Mesendoderm (in vitro differentiated cells): ENCODE data around the gene ACAA2.
A peak's percentile ranks its signal among the peaks of the same experiment; 100 is the strongest.

Source experiments
- DNase-seq: peaks from one replicate; pipeline ENCODE4 v3.0.0; 2013
- H2AK5ac ChIP-seq: 2 replicates; pipeline ENCODE4 v1.6.1; 2013; ENCODE audit warnings: low read length, inconsistent platforms
- H2BK120ac ChIP-seq: 2 replicates; pipeline ENCODE4 v1.6.1; 2013; ENCODE audit warnings: low read depth, mild to moderate bottlenecking, low read length, moderate library complexity, mixed read lengths
- H2BK15ac ChIP-seq: replicated peaks from 2 replicates; pipeline ENCODE4 v1.6.1; 2013; ENCODE audit warnings: low read depth, mild to moderate bottlenecking, moderate library complexity
- H2BK5ac ChIP-seq: 2 replicates; pipeline ENCODE4 v1.6.1; 2013; ENCODE audit warnings: low read length, inconsistent platforms
- H3K18ac ChIP-seq: 2 replicates; pipeline ENCODE4 v1.6.1; 2013; ENCODE audit warnings: mild to moderate bottlenecking, low read length, mixed read lengths
- H3K23ac ChIP-seq: one replicate; pipeline ENCODE4 v1.6.1; 2013; ENCODE audit warnings: low read length
- H3K27ac ChIP-seq: 2 replicates; pipeline ENCODE4 v1.5.1; 2013; ENCODE audit warnings: low read depth, mild to moderate bottlenecking, inconsistent platforms, low read length, moderate library complexity
- H3K27me3 ChIP-seq: 2 replicates; pipeline ENCODE4 v1.6.1; 2013; ENCODE audit warnings: low read length, control low read depth, mild to moderate bottlenecking, inconsistent platforms; ENCODE audit not compliant: insufficient read depth, poor library complexity
- H3K36me3 ChIP-seq: 2 replicates; pipeline ENCODE4 v1.6.1; 2013; ENCODE audit warnings: low read length, inconsistent platforms; ENCODE audit not compliant: control insufficient read depth, insufficient read depth
- H3K4ac ChIP-seq: one replicate; pipeline ENCODE4 v1.6.1; 2013; ENCODE audit warnings: low read depth, mild to moderate bottlenecking, low read length, moderate library complexity
- H3K4me1 ChIP-seq: 2 replicates; pipeline ENCODE4 v1.6.1; 2013; ENCODE audit warnings: low read depth, low read length, inconsistent platforms; ENCODE audit not compliant: control insufficient read depth
- H3K4me2 ChIP-seq: 2 replicates; pipeline ENCODE4 v1.6.1; 2013; ENCODE audit warnings: low read length
- H3K4me3 ChIP-seq: 2 replicates; pipeline ENCODE4 v1.5.1; 2013; ENCODE audit warnings: mild to moderate bottlenecking, low read length
- H3K56ac ChIP-seq: one replicate; pipeline ENCODE4 v1.6.1; 2013; ENCODE audit warnings: low read length
- H3K79me1 ChIP-seq: 2 replicates; pipeline ENCODE4 v1.6.1; 2013; ENCODE audit warnings: low read length, inconsistent platforms
- H3K79me2 ChIP-seq: 2 replicates; pipeline ENCODE4 v1.6.1; 2013; ENCODE audit warnings: mild to moderate bottlenecking, low read length; ENCODE audit not compliant: control insufficient read depth, insufficient read depth
- H3K9ac ChIP-seq: 2 replicates; pipeline ENCODE4 v1.6.1; 2013; ENCODE audit warnings: low read length, inconsistent platforms
- H4K5ac ChIP-seq: one replicate; pipeline ENCODE4 v1.6.1; 2013; ENCODE audit warnings: low read length
- H4K8ac ChIP-seq: one replicate; pipeline ENCODE4 v1.6.1; 2013; ENCODE audit warnings: low read depth, mild to moderate bottlenecking, control low read depth, low read length, moderate library complexity
- WGBS: extraction: QIAGEN DNeasy Blood & Tissue Kit; methylation state at CpG from one replicate; pipeline ENCODE4 v1.1.7; 2013; ENCODE audit warnings: low lambda C conversion rate, missing lambda C conversion rate; ENCODE audit not compliant: insufficient coverage; ENCODE audit errors: extremely low coverage; 5-methylcytosine and 5-hydroxymethylcytosine counted together

Gene ACAA2

DNA sequence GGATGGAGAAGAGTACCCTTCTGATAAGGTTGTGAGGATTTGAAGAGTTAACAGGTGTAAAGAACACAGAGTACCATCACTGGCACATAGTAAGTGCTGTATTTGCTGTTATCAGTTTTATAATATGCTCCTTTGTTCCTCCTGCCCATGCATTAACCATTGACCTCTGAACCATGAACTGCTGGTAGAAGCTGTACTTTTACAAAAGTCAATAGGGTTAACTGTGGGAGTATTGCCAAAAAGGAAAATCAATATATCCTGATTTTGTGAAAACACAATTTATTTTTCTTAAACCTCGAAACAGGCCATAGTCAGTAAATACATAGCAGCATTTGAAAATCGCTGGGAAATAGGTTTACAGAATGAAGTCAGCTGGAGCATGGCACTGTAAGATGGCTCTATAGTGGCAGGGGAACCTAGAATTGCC is 18.9 kb upstream of the ACAA2 start:
- H4K8ac ChIP-seq, result no peak overlapping the region
- H3K27ac ChIP-seq, result no peak overlapping the region
- no peak overlapping the region for H3K18ac ChIP-seq
- H4K5ac ChIP-seq, result no peak overlapping the region
- no CpG with 5 or more reads among the region's 2 CpGs for WGBS
- H2BK120ac ChIP-seq, result no peak overlapping the region
- H2BK15ac ChIP-seq, result no peak overlapping the region
- no peak overlapping the region for H3K4me2 ChIP-seq
- no peak overlapping the region for H2BK5ac ChIP-seq
- no peak overlapping the region for H2AK5ac ChIP-seq
- no peaks in the 10 kb centered on the region for H3K4me1 ChIP-seq
- H3K4ac ChIP-seq, result no peak overlapping the region
- H3K79me2 ChIP-seq, result no peaks in the 10 kb centered on the region
- H3K23ac ChIP-seq, result no peak overlapping the region
- no peaks in the 10 kb centered on the region for H3K27me3 ChIP-seq
- no peaks in the 10 kb centered on the region for H3K79me1 ChIP-seq
- H3K56ac ChIP-seq, result no peak overlapping the region
- no peak for DNase-seq
- no peak overlapping the region for H3K9ac ChIP-seq
- H3K4me3 ChIP-seq, result no peak overlapping the region
- no peaks in the 10 kb centered on the region for H3K36me3 ChIP-seq

DNA sequence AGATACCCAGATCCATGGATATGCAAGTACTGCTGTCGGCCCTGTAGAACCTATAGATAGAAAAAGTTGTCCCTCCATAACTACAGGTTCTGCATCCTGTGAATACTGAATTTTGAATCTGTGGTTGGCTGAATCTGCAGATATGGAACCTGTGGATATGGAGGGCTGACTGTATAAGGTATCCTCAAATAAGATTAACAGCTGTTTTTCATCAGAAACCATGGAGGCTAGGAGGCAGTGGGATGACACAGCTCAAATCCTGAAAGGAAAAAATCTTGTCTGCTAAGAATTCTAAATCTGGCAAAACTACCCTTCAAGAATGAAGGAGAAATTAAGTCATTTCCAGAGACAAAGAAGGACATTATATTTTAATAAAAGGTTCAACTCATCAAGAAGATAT is 14.7 kb upstream of the ACAA2 start:
- Histone ChIP-seq H3K56ac (no peak overlapping the region), H2AK5ac (no peak overlapping the region), H3K4me3 (no peak overlapping the region), H2BK5ac (no peak overlapping the region), H3K4me1 (no peaks in the 10 kb centered on the region), H3K79me2 (no peaks in the 10 kb centered on the region), H3K23ac (no peak overlapping the region), H4K5ac (no peak overlapping the region), H3K79me1 (no peaks in the 10 kb centered on the region), H3K27ac (no peak overlapping the region), H2BK120ac (no peak overlapping the region), H3K4ac (no peak overlapping the region), H4K8ac (no peak overlapping the region), H3K4me2 (no peak overlapping the region), H3K18ac (no peak overlapping the region), H3K9ac (no peak overlapping the region), H3K27me3 (no peaks in the 10 kb centered on the region), H2BK15ac (no peak overlapping the region), H3K36me3 (peaks cover 1% of the 10 kb centered on the region)
- DNase-seq, result no peak
- no CpG with 5 or more reads among the region's 1 CpG for WGBS

DNA sequence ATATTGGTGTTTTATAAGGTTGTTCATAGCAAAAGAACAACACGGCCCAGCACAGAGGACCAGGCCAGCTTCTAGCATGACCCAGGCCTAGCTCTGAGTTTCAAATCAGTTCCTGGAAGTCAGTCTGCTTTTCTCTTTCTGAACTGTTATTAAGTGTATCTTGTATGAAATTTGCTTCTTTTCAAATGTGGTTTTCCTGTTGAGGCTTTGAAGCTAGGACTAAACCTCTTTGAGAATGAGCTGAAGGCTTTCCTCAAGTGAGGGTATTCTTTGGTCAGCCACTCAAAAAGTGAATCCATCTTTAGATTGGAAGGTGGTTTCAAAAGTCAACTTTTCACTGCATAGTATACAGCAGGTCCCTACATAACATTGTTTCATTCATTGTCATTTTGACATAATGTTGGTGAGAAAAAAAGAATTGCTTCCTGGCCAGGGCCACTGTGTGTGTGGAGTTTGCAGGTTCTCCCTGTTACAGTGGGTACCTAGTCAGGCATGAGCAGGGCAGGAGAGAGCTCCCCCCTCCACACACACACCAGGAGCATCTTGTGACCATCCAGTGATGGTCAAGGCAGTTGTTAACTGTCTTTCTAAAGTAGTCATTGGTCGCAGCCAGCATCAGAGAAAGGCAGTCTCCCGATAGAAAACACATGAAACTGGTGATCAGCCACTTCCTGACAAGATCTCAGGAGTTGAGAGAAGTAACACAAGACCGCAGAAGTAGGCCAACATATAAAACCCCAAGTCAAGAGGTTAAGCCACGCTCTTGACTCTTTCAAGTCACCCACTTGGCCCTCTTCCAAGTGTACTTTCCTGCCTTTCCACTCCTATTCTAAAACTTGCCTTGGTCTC is 6.7 kb upstream of the ACAA2 start:
- Histone ChIP-seq H3K23ac (no peak overlapping the region), H3K9ac (no peak overlapping the region), H2BK15ac (no peak overlapping the region), H3K79me1 (no peaks in the 10 kb centered on the region), H3K4me1 (no peaks in the 10 kb centered on the region), H3K36me3 (peaks cover 1% of the 10 kb centered on the region), H3K4ac (no peak overlapping the region), H2BK120ac (no peak overlapping the region), H4K5ac (no peak overlapping the region), H2BK5ac (no peak overlapping the region), H3K27ac (no peak overlapping the region), H4K8ac (no peak overlapping the region), H3K27me3 (no peaks in the 10 kb centered on the region), H3K79me2 (no peaks in the 10 kb centered on the region), H3K4me2 (no peak overlapping the region), H3K56ac (no peak overlapping the region), H2AK5ac (no peak overlapping the region), H3K4me3 (no peak overlapping the region), H3K18ac (no peak overlapping the region)
- no CpG with 5 or more reads among the region's 5 CpGs for WGBS
- DNase-seq, result no peak

DNA sequence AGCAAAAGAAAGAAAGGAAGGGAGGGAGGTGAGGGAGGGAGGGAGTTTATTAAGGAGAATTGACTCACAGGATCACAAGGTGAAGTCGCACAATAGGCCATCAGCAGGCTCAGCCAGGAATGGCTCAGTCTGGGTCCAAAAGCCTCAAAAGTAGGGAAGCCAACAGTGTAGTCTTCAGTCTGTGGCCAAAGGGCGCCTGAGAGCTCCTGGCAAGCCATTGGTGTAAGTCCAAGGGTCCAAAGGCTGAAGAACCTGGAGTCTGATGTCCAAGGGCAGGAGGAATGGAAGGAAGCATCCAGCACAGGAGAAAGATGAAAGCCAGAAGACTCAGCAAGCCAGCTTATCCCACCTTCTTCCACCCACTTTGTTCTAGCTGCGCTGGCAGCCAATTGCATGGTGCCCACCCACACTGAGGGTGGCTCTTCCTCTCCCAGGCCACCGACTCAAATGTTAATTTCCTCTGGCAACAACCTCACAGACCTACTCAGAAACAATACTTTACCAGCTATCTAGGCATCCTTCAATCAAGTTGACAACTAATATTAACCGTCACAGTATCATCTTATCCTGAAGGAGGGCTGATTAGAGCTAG is 5.8 kb upstream of the ACAA2 start:
- Histone ChIP-seq H3K79me2 (no peaks in the 10 kb centered on the region), H3K4me1 (no peaks in the 10 kb centered on the region), H3K36me3 (no peaks in the 10 kb centered on the region), H2BK15ac (no peak overlapping the region), H3K79me1 (no peaks in the 10 kb centered on the region), H3K27me3 (no peaks in the 10 kb centered on the region), H3K4ac (no peak overlapping the region), H4K5ac (no peak overlapping the region), H2AK5ac (no peak overlapping the region), H3K4me3 (no peak overlapping the region), H2BK120ac (no peak overlapping the region), H3K4me2 (no peak overlapping the region), H3K18ac (no peak overlapping the region), H4K8ac (no peak overlapping the region), H3K56ac (no peak overlapping the region), H3K27ac (no peak overlapping the region), H2BK5ac (no peak overlapping the region), H3K23ac (no peak overlapping the region), H3K9ac (no peak overlapping the region)
- no CpG with 5 or more reads among the region's 5 CpGs for WGBS
- DNase-seq, result no peak

DNA sequence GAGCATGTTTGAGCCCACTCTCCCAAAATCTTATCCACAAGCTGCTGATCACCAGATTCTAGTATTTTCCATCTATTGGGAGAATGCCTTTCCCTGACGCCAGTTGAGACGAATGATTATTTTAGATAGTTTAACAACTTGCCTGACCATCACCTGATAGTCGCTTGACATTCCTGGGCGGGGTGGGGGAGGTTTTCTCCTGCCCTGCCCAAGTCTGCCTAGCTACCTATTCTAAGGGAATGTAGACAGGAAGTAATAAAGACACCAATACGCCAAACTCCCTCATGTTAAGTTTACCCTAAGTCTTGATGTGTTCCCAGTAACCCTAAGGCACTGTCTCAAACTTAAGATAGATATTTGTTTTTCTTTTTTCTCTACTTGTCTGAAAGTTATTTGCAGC is 4.6 kb upstream of the ACAA2 start:
- Histone ChIP-seq H3K79me2 (peaks cover 2% of the 10 kb centered on the region), H3K4me1 (no peaks in the 10 kb centered on the region), H3K79me1 (no peaks in the 10 kb centered on the region), H2AK5ac (no peak overlapping the region), H2BK120ac (no peak overlapping the region), H3K56ac (no peak overlapping the region), H4K5ac (no peak overlapping the region), H3K27me3 (no peaks in the 10 kb centered on the region), H3K4me2 (no peak overlapping the region), H3K18ac (no peak overlapping the region), H3K36me3 (no peaks in the 10 kb centered on the region), H3K9ac (no peak overlapping the region), H2BK5ac (no peak overlapping the region), H3K4ac (no peak overlapping the region), H4K8ac (no peak overlapping the region), H3K4me3 (no peak overlapping the region), H3K27ac (no peak overlapping the region), H2BK15ac (no peak overlapping the region), H3K23ac (no peak overlapping the region)
- no CpG with 5 or more reads among the region's 5 CpGs for WGBS
- peak; percentile 31 for DNase-seq
